Activated CD4-positive, alpha-beta T cell treated with anti-CD3 and anti-CD28 coated beads, Interleukin-2, amount 10 ng/mL, durations not matched to agents 24 days and 14 days (primary cell): ENCODE results near the gene MBOAT1. TPM values are rescaled to one million over a fixed set of nuclear protein-coding genes. Genes with fewer than 3 reads are reported as not detected.

Source experiments
- DNase-seq: peaks from one replicate; pipeline ENCODE4 v3.0.0; 2022
- H3K27ac Mint-ChIP-seq: one replicate; pipeline ENCODE4 v1.8.0; 2022; ENCODE audit warnings: mild to moderate bottlenecking, mixed read lengths
- H3K27me3 Mint-ChIP-seq: one replicate; pipeline ENCODE4 v1.8.0; 2022; ENCODE audit warnings: mixed read lengths
- H3K36me3 Mint-ChIP-seq: one replicate; pipeline ENCODE4 v1.8.0; 2022; ENCODE audit warnings: low read depth, mild to moderate bottlenecking, mixed read lengths
- H3K4me1 Mint-ChIP-seq: one replicate; pipeline ENCODE4 v1.8.0; 2021; ENCODE audit warnings: mixed read lengths
- H3K4me3 Mint-ChIP-seq: one replicate; pipeline ENCODE4 v1.8.0; 2022; ENCODE audit warnings: mild to moderate bottlenecking, moderate library complexity, mixed read lengths
- H3K9me3 Mint-ChIP-seq: one replicate; pipeline ENCODE4 v1.8.0; 2021; ENCODE audit warnings: mixed read lengths
- intact Hi-C: fragments of 100-400 bp; cut with micrococcal nuclease; formaldehyde crosslinking; loops from one replicate; pipeline ENCODE4 v1.15.1; 2023
- total RNA-seq: library from RNA; stranded (reverse); gene quantifications from 2 replicates; pipeline ENCODE4 v1.2.3, GENCODE V29; 2022

The MBOAT1 gene
- total RNA-seq, 1 donor from 2014 or later = 11.8 TPM

GRCh38 chr6:20241102-20241501 is 28.8 kb upstream of the MBOAT1 start:
- Mint-ChIP-seq H3K9me3 (no peaks in the 10 kb centered on the region), H3K27me3 (peaks cover 1% of the 10 kb centered on the region), H3K4me1 (no peaks in the 10 kb centered on the region), H3K27ac (no peak overlapping the region), H3K36me3 (no peaks in the 10 kb centered on the region), H3K4me3 (no peak overlapping the region)
- intact Hi-C loops = no loop called here
- DNase-seq = no peak

- H3K27ac Mint-ChIP-seq = no peak overlapping the region
- H3K4me1 Mint-ChIP-seq = no peaks in the 10 kb centered on the region
- no peaks in the 10 kb centered on the region for H3K36me3 Mint-ChIP-seq
- DNase-seq = no peak
- H3K4me3 Mint-ChIP-seq = no peak overlapping the region
- no peaks in the 10 kb centered on the region for H3K9me3 Mint-ChIP-seq
- H3K27me3 Mint-ChIP-seq = peaks cover 6% of the 10 kb centered on the region
- intact Hi-C loops = no loop called here
These were observed 26.7 kb upstream of the MBOAT1 start for GRCh38 chr6:20238688-20239587.

- H3K4me1 Mint-ChIP-seq = no peaks in the 10 kb centered on the region
- H3K4me3 Mint-ChIP-seq = no peak overlapping the region
- intact Hi-C loops = no loop called here
- H3K27me3 Mint-ChIP-seq = peaks cover 5% of the 10 kb centered on the region
- DNase-seq = no peak
- no peaks in the 10 kb centered on the region for H3K9me3 Mint-ChIP-seq
- H3K36me3 Mint-ChIP-seq = no peaks in the 10 kb centered on the region
- no peak overlapping the region for H3K27ac Mint-ChIP-seq
These were observed 25.6 kb upstream of the MBOAT1 start for GRCh38 chr6:20237677-20238460.

GRCh38 chr6:20236909-20237600 is 24.8 kb upstream of the MBOAT1 start:
- Mint-ChIP-seq H3K27me3 (peaks cover 5% of the 10 kb centered on the region), H3K4me1 (no peaks in the 10 kb centered on the region), H3K9me3 (no peaks in the 10 kb centered on the region), H3K36me3 (no peaks in the 10 kb centered on the region), H3K4me3 (no peak overlapping the region), H3K27ac (no peak overlapping the region)
- intact Hi-C loops = no loop called here
- no peak for DNase-seq

GRCh38 chr6:20236344-20236743 is 24.1 kb upstream of the MBOAT1 start:
- no peaks in the 10 kb centered on the region for H3K9me3 Mint-ChIP-seq
- no peak for DNase-seq
- H3K36me3 Mint-ChIP-seq = no peaks in the 10 kb centered on the region
- H3K27me3 Mint-ChIP-seq = peaks cover 5% of the 10 kb centered on the region
- intact Hi-C loops = no loop called here
- H3K27ac Mint-ChIP-seq = no peak overlapping the region
- H3K4me3 Mint-ChIP-seq = no peak overlapping the region
- H3K4me1 Mint-ChIP-seq = no peaks in the 10 kb centered on the region

- H3K36me3 Mint-ChIP-seq = no peaks in the 10 kb centered on the region
- H3K4me3 Mint-ChIP-seq = no peak overlapping the region
- H3K9me3 Mint-ChIP-seq = no peaks in the 10 kb centered on the region
- peaks cover 9% of the 10 kb centered on the region for H3K27me3 Mint-ChIP-seq
- no peak for DNase-seq
- H3K4me1 Mint-ChIP-seq = no peaks in the 10 kb centered on the region
- no peak overlapping the region for H3K27ac Mint-ChIP-seq
- intact Hi-C loops = no loop called here
These were observed 22.8 kb upstream of the MBOAT1 start for GRCh38 chr6:20235041-20235440.

- H3K36me3 Mint-ChIP-seq = no peaks in the 10 kb centered on the region
- no peaks in the 10 kb centered on the region for H3K9me3 Mint-ChIP-seq
- H3K27me3 Mint-ChIP-seq = peaks cover 13% of the 10 kb centered on the region
- H3K27ac Mint-ChIP-seq = no peak overlapping the region
- intact Hi-C loops = no loop called here
- no peaks in the 10 kb centered on the region for H3K4me1 Mint-ChIP-seq
- no peak for DNase-seq
- no peak overlapping the region for H3K4me3 Mint-ChIP-seq
These were observed 21.9 kb upstream of the MBOAT1 start for GRCh38 chr6:20234136-20234535.

GRCh38 chr6:20233007-20233730 is 20.9 kb upstream of the MBOAT1 start:
- intact Hi-C loops = no loop called here
- Mint-ChIP-seq H3K4me3 (no peak overlapping the region), H3K9me3 (no peaks in the 10 kb centered on the region), H3K4me1 (no peaks in the 10 kb centered on the region), H3K36me3 (no peaks in the 10 kb centered on the region), H3K27me3 (peaks cover 15% of the 10 kb centered on the region), H3K27ac (no peak overlapping the region)
- no peak for DNase-seq

- Mint-ChIP-seq H3K36me3 (no peaks in the 10 kb centered on the region), H3K4me3 (no peak overlapping the region), H3K27ac (no peak overlapping the region), H3K9me3 (no peaks in the 10 kb centered on the region), H3K4me1 (no peaks in the 10 kb centered on the region), H3K27me3 (peaks cover 15% of the 10 kb centered on the region)
- DNase-seq = no peak
- intact Hi-C loops = no loop called here
These were observed 19.9 kb upstream of the MBOAT1 start for GRCh38 chr6:20232188-20232587.

GRCh38 chr6:20230401-20231119 is 18.3 kb upstream of the MBOAT1 start:
- no peak for DNase-seq

GRCh38 chr6:20229881-20230280 is 17.6 kb upstream of the MBOAT1 start:
- intact Hi-C loops = no loop called here

More at GRCh38 chr6:20230401-20231119, 18.3 kb upstream of the MBOAT1 start:
- H3K27me3 Mint-ChIP-seq = peaks cover 17% of the 10 kb centered on the region
- no peak overlapping the region for H3K4me3 Mint-ChIP-seq
- no peaks in the 10 kb centered on the region for H3K9me3 Mint-ChIP-seq
- H3K27ac Mint-ChIP-seq = no peak overlapping the region
- intact Hi-C loops = no loop called here
- H3K4me1 Mint-ChIP-seq = no peaks in the 10 kb centered on the region
- no peaks in the 10 kb centered on the region for H3K36me3 Mint-ChIP-seq

GRCh38 chr6:20227350-20227749 is 15.1 kb upstream of the MBOAT1 start:
- no peaks in the 10 kb centered on the region for H3K4me1 Mint-ChIP-seq
- no peak overlapping the region for H3K4me3 Mint-ChIP-seq
- H3K27me3 Mint-ChIP-seq = peaks cover 16% of the 10 kb centered on the region
- intact Hi-C loops = no loop called here
- no peak overlapping the region for H3K27ac Mint-ChIP-seq
- no peak for DNase-seq
- no peaks in the 10 kb centered on the region for H3K36me3 Mint-ChIP-seq
- H3K9me3 Mint-ChIP-seq = no peaks in the 10 kb centered on the region

More at GRCh38 chr6:20229881-20230280, 17.6 kb upstream of the MBOAT1 start:
- no peaks in the 10 kb centered on the region for H3K36me3 Mint-ChIP-seq
- no peaks in the 10 kb centered on the region for H3K4me1 Mint-ChIP-seq
- no peak for DNase-seq
- H3K4me3 Mint-ChIP-seq = no peak overlapping the region
- H3K9me3 Mint-ChIP-seq = no peaks in the 10 kb centered on the region
- peaks cover 15% of the 10 kb centered on the region for H3K27me3 Mint-ChIP-seq
- no peak overlapping the region for H3K27ac Mint-ChIP-seq

- no peak for DNase-seq
- Mint-ChIP-seq H3K4me1 (no peaks in the 10 kb centered on the region), H3K4me3 (no peak overlapping the region), H3K36me3 (no peaks in the 10 kb centered on the region), H3K27ac (no peak overlapping the region), H3K27me3 (peaks cover 14% of the 10 kb centered on the region), H3K9me3 (no peaks in the 10 kb centered on the region)
- intact Hi-C loops = no loop called here
These were observed 10.9 kb upstream of the MBOAT1 start for GRCh38 chr6:20223141-20223540.
